NCI-H1417 treated with DMSO at 0.1 percent for 48 hours (cell line): Measurements from ENCODE around the gene CACNA2D4.
"Not testable (repeated sequence)": the region's sequence is repeated elsewhere in the genome, so short reads cannot be mapped to it uniquely, and the experiment has no call there.

Experiments
- DNase-seq: peaks from one replicate; lab custom pipeline; 2025; lab: John Stamatoyannopoulos, UW

CACNA2D4 gene

GRCh38 chr12:1918081-1918883 is at the start of gene CACNA2D4:
Gene CACNA2D4, minus strand, starts transcription at chr12:1918652. Its CDS starts 179 bp downstream, at chr12:1918473.
- DNase-seq: no peak

GRCh38 chr12:1966561-1967226 is 48.2 kb upstream of the CACNA2D4 start:
- DNase-seq: no peak

- DNase-seq: no peak
These were observed 47.5 kb upstream of the CACNA2D4 start for GRCh38 chr12:1965916-1966315.

- no peak for DNase-seq
These were observed 43.9 kb upstream of the CACNA2D4 start for GRCh38 chr12:1962051-1963020.

- no peak for DNase-seq
These were observed 38.3 kb upstream of the CACNA2D4 start for GRCh38 chr12:1956716-1957115.

- no peak for DNase-seq
These were observed 31.5 kb upstream of the CACNA2D4 start for GRCh38 chr12:1949771-1950470.

GRCh38 chr12:1948883-1949282 is 30.4 kb upstream of the CACNA2D4 start:
- DNase-seq: no peak

- DNase-seq: no peak
These were observed 28.6 kb upstream of the CACNA2D4 start for GRCh38 chr12:1947081-1947480.

- no peak for DNase-seq
These were observed 27.8 kb upstream of the CACNA2D4 start for GRCh38 chr12:1946296-1946695.

- not testable (repeated sequence) for DNase-seq
These were observed 27.1 kb upstream of the CACNA2D4 start for GRCh38 chr12:1945502-1945901.

- DNase-seq: no peak
These were observed 21.6 kb upstream of the CACNA2D4 start for GRCh38 chr12:1939801-1940607.

- DNase-seq: no peak
These were observed 20.9 kb upstream of the CACNA2D4 start for GRCh38 chr12:1939331-1939730.

GRCh38 chr12:1937481-1938224 is 19.2 kb upstream of the CACNA2D4 start:
- DNase-seq: no peak

GRCh38 chr12:1936406-1937320 is 18.2 kb upstream of the CACNA2D4 start:
- no peak for DNase-seq

GRCh38 chr12:1935700-1936378 is 17.4 kb upstream of the CACNA2D4 start:
- no peak for DNase-seq

- DNase-seq: no peak
These were observed 16.8 kb upstream of the CACNA2D4 start for GRCh38 chr12:1935242-1935641.

GRCh38 chr12:1934831-1935230 is 16.4 kb upstream of the CACNA2D4 start:
- no peak for DNase-seq

GRCh38 chr12:1934068-1934467 is 15.6 kb upstream of the CACNA2D4 start:
- DNase-seq: no peak
